HEK293 (cell line): ENCODE results near the gene CEP112.

ENCODE experiments used
- GLIS1 ChIP-seq: fragments of 450-650 bp; formaldehyde crosslinking; IDR thresholded peaks from 2 replicates; pipeline ENCODE4 v1.5.1; 2016; ENCODE audit warnings: missing biosample characterization, missing genetic modification characterization
- HOXA7 ChIP-seq: sonication (generic); formaldehyde crosslinking; IDR thresholded peaks from 2 replicates; pipeline ENCODE4 v1.8.1; 2022; ENCODE audit warnings: missing genetic modification reagents, borderline replicate concordance
- YY2 ChIP-seq: fragments of 450-650 bp; formaldehyde crosslinking; IDR thresholded peaks from 2 replicates; pipeline ENCODE4 v1.5.1; 2016; ENCODE audit warnings: missing biosample characterization, missing genetic modification characterization
- ZBTB1 ChIP-seq: fragments of 450-650 bp; formaldehyde crosslinking; IDR thresholded peaks from 2 replicates; pipeline ENCODE4 v1.5.1; 2016; ENCODE audit warnings: missing biosample characterization, missing genetic modification characterization
- ZBTB7A ChIP-seq: fragments of 450-650 bp; formaldehyde crosslinking; IDR thresholded peaks from 2 replicates; pipeline ENCODE4 v1.5.1; 2016; ENCODE audit warnings: low read depth, missing biosample characterization, missing genetic modification characterization
- ZIC2 ChIP-seq: fragments of 450-650 bp; formaldehyde crosslinking; IDR thresholded peaks from 2 replicates; pipeline ENCODE4 v1.5.1; 2016; ENCODE audit warnings: missing biosample characterization, missing genetic modification characterization
- ZNF169 ChIP-seq: fragments of 450-650 bp; formaldehyde crosslinking; IDR thresholded peaks from 2 replicates; pipeline ENCODE4 v1.5.1; 2016; ENCODE audit warnings: missing biosample characterization, missing genetic modification characterization
- ZNF366 ChIP-seq: fragments of 450-650 bp; formaldehyde crosslinking; conservative IDR thresholded peaks from 2 replicates; pipeline ENCODE4 v1.5.1; 2016; ENCODE audit warnings: missing biosample characterization, missing genetic modification characterization
- ZNF426 ChIP-seq: fragments of 450-650 bp; formaldehyde crosslinking; IDR thresholded peaks from 2 replicates; pipeline ENCODE4 v1.5.1; 2017; ENCODE audit warnings: missing biosample characterization, missing genetic modification characterization, mild to moderate bottlenecking, inconsistent platforms, moderate library complexity
- ZNF514 ChIP-seq: fragments of 450-650 bp; formaldehyde crosslinking; IDR thresholded peaks from 2 replicates; pipeline ENCODE4 v1.5.1; 2016; ENCODE audit warnings: missing biosample characterization, missing genetic modification characterization
- ZNF561 ChIP-seq: fragments of 450-650 bp; IDR thresholded peaks from 2 replicates; pipeline ENCODE4 v1.5.1; 2018; ENCODE audit warnings: missing biosample characterization, missing genetic modification characterization, borderline replicate concordance
- ZNF600 ChIP-seq: fragments of 450-650 bp; formaldehyde crosslinking; IDR thresholded peaks from 2 replicates; pipeline ENCODE4 v1.5.1; 2016; ENCODE audit warnings: missing biosample characterization, missing genetic modification characterization
- ZNF610 ChIP-seq: fragments of 450-650 bp; formaldehyde crosslinking; IDR thresholded peaks from 2 replicates; pipeline ENCODE4 v1.5.1; 2016; ENCODE audit warnings: missing biosample characterization, missing genetic modification characterization, borderline replicate concordance
- ZNF621 ChIP-seq: fragments of 450-650 bp; formaldehyde crosslinking; IDR thresholded peaks from 2 replicates; pipeline ENCODE4 v1.5.1; 2017; ENCODE audit warnings: missing biosample characterization, missing genetic modification characterization
- ZNF658 ChIP-seq: fragments of 450-650 bp; formaldehyde crosslinking; IDR thresholded peaks from 2 replicates; pipeline ENCODE4; 2016; ENCODE audit warnings: missing biosample characterization, missing genetic modification characterization
- ZNF76 ChIP-seq: fragments of 450-650 bp; formaldehyde crosslinking; IDR thresholded peaks from 2 replicates; pipeline ENCODE4; 2016; ENCODE audit warnings: low read depth, missing biosample characterization, missing genetic modification characterization, borderline replicate concordance
- ZNF785 ChIP-seq: fragments of 450-650 bp; formaldehyde crosslinking; IDR thresholded peaks from 2 replicates; pipeline ENCODE4 v1.5.1; 2016; ENCODE audit warnings: missing biosample characterization, missing genetic modification characterization
- ZSCAN30 ChIP-seq: fragments of 450-650 bp; IDR thresholded peaks from 2 replicates; pipeline ENCODE4 v1.5.1; 2018; ENCODE audit warnings: missing biosample characterization, mild to moderate bottlenecking, missing genetic modification characterization, moderate library complexity
- TF ChIP-seq, protein P1 (sequence below): fragments of 450-650 bp; formaldehyde crosslinking; IDR thresholded peaks from 2 replicates; pipeline ENCODE4 v1.5.1; 2016; ENCODE audit warnings: missing biosample characterization, missing genetic modification characterization
- TF ChIP-seq, protein P2 (sequence below): fragments of 450-650 bp; formaldehyde crosslinking; IDR thresholded peaks from 2 replicates; pipeline ENCODE4 v1.5.1; 2017; ENCODE audit warnings: missing biosample characterization, missing genetic modification characterization
- TF ChIP-seq, protein P3 (sequence below): fragments of 450-650 bp; formaldehyde crosslinking; IDR thresholded peaks from 2 replicates; pipeline ENCODE4 v1.5.1; 2016; ENCODE audit warnings: missing biosample characterization, missing genetic modification characterization
- TF ChIP-seq, protein P4 (sequence below): fragments of 450-650 bp; formaldehyde crosslinking; conservative IDR thresholded peaks from 2 replicates; pipeline ENCODE4 v1.5.1; 2016; ENCODE audit warnings: low read depth, missing biosample characterization, missing genetic modification characterization
- TF ChIP-seq, protein P5 (sequence below): fragments of 450-650 bp; formaldehyde crosslinking; IDR thresholded peaks from 2 replicates; pipeline ENCODE4 v1.5.1; 2016; ENCODE audit warnings: missing biosample characterization, missing genetic modification characterization
- TF ChIP-seq, protein P6 (sequence below): fragments of 450-650 bp; formaldehyde crosslinking; IDR thresholded peaks from 2 replicates; pipeline ENCODE4 v1.5.0; 2017; ENCODE audit warnings: missing biosample characterization, missing genetic modification characterization, borderline replicate concordance
- TF ChIP-seq, protein P7 (sequence below): fragments of 450-650 bp; formaldehyde crosslinking; IDR thresholded peaks from 2 replicates; pipeline ENCODE4 v1.5.1; 2016; ENCODE audit warnings: missing biosample characterization, missing genetic modification characterization

CEP112 gene

DNA sequence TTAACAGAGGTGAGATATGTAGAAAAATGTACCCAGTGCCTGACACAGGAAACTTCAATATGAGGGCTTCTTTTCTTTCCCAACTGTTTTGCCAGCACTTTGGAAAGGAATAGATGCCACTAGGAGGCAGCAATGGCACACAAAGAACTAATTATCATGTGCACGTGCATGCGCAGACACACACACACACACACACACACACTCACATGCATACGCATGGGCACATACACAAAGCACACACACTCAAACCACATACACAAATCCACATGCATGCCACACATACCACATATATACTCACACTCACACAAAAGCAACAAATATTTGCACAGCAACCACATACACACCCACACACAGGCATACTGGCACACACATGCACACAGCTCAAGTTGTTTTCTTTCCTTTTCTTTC, 8.8 kb upstream of the CEP112 start (continued):
- TF ChIP-seq, protein P1, sequence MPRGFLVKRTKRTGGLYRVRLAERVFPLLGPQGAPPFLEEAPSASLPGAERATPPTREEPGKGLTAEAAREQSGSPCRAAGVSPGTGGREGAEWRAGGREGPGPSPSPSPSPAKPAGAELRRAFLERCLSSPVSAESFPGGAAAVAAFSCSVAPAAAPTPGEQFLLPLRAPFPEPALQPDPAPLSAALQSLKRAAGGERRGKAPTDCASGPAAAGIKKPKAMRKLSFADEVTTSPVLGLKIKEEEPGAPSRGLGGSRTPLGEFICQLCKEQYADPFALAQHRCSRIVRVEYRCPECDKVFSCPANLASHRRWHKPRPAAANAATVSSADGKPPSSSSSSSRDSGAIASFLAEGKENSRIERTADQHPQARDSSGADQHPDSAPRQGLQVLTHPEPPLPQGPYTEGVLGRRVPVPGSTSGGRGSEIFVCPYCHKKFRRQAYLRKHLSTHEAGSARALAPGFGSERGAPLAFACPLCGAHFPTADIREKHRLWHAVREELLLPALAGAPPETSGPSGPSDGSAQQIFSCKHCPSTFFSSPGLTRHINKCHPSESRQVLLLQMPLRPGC (tag by site-specific recombination): no peak
- TF ChIP-seq, protein P2, sequence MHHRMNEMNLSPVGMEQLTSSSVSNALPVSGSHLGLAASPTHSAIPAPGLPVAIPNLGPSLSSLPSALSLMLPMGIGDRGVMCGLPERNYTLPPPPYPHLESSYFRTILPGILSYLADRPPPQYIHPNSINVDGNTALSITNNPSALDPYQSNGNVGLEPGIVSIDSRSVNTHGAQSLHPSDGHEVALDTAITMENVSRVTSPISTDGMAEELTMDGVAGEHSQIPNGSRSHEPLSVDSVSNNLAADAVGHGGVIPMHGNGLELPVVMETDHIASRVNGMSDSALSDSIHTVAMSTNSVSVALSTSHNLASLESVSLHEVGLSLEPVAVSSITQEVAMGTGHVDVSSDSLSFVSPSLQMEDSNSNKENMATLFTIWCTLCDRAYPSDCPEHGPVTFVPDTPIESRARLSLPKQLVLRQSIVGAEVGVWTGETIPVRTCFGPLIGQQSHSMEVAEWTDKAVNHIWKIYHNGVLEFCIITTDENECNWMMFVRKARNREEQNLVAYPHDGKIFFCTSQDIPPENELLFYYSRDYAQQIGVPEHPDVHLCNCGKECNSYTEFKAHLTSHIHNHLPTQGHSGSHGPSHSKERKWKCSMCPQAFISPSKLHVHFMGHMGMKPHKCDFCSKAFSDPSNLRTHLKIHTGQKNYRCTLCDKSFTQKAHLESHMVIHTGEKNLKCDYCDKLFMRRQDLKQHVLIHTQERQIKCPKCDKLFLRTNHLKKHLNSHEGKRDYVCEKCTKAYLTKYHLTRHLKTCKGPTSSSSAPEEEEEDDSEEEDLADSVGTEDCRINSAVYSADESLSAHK (tag by site-specific recombination): no peak
- TF ChIP-seq, protein P3, sequence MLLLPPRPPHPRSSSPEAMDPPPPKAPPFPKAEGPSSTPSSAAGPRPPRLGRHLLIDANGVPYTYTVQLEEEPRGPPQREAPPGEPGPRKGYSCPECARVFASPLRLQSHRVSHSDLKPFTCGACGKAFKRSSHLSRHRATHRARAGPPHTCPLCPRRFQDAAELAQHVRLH (tag by site-specific recombination): peak; percentile 92
- TF ChIP-seq YY2 (tag by site-specific recombination): peak; percentile 76
- TF ChIP-seq ZNF366: 0 out of 2 replicates have a peak, but pooled peaks have one; percentile 28
- TF ChIP-seq, protein P4, sequence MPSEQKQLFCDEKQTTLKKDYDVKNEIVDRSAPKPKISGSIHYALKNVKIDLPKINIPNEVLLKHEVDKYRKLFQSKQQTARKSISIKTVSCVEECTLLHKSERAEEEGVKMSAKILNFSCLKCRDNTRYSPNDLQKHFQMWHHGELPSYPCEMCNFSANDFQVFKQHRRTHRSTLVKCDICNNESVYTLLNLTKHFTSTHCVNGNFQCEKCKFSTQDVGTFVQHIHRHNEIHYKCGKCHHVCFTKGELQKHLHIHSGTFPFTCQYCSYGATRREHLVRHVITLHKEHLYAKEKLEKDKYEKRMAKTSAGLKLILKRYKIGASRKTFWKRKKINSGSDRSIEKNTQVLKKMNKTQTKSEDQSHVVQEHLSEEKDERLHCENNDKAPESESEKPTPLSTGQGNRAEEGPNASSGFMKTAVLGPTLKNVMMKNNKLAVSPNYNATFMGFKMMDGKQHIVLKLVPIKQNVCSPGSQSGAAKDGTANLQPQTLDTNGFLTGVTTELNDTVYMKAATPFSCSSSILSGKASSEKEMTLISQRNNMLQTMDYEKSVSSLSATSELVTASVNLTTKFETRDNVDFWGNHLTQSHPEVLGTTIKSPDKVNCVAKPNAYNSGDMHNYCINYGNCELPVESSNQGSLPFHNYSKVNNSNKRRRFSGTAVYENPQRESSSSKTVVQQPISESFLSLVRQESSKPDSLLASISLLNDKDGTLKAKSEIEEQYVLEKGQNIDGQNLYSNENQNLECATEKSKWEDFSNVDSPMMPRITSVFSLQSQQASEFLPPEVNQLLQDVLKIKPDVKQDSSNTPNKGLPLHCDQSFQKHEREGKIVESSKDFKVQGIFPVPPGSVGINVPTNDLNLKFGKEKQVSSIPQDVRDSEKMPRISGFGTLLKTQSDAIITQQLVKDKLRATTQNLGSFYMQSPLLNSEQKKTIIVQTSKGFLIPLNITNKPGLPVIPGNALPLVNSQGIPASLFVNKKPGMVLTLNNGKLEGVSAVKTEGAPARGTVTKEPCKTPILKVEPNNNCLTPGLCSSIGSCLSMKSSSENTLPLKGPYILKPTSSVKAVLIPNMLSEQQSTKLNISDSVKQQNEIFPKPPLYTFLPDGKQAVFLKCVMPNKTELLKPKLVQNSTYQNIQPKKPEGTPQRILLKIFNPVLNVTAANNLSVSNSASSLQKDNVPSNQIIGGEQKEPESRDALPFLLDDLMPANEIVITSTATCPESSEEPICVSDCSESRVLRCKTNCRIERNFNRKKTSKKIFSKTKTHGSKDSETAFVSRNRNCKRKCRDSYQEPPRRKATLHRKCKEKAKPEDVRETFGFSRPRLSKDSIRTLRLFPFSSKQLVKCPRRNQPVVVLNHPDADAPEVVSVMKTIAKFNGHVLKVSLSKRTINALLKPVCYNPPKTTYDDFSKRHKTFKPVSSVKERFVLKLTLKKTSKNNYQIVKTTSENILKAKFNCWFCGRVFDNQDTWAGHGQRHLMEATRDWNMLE (tag by site-specific recombination): no peak
- TF ChIP-seq ZNF514 (tag by site-specific recombination): no peak
- no peak for TF ChIP-seq GLIS1
- TF ChIP-seq, protein P5, sequence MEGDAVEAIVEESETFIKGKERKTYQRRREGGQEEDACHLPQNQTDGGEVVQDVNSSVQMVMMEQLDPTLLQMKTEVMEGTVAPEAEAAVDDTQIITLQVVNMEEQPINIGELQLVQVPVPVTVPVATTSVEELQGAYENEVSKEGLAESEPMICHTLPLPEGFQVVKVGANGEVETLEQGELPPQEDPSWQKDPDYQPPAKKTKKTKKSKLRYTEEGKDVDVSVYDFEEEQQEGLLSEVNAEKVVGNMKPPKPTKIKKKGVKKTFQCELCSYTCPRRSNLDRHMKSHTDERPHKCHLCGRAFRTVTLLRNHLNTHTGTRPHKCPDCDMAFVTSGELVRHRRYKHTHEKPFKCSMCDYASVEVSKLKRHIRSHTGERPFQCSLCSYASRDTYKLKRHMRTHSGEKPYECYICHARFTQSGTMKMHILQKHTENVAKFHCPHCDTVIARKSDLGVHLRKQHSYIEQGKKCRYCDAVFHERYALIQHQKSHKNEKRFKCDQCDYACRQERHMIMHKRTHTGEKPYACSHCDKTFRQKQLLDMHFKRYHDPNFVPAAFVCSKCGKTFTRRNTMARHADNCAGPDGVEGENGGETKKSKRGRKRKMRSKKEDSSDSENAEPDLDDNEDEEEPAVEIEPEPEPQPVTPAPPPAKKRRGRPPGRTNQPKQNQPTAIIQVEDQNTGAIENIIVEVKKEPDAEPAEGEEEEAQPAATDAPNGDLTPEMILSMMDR (tag by site-specific recombination): peak; percentile 98
- no peak for TF ChIP-seq ZNF658 (tag by site-specific recombination)
- TF ChIP-seq ZIC2 (tag by site-specific recombination): no peak
- TF ChIP-seq, protein P6, sequence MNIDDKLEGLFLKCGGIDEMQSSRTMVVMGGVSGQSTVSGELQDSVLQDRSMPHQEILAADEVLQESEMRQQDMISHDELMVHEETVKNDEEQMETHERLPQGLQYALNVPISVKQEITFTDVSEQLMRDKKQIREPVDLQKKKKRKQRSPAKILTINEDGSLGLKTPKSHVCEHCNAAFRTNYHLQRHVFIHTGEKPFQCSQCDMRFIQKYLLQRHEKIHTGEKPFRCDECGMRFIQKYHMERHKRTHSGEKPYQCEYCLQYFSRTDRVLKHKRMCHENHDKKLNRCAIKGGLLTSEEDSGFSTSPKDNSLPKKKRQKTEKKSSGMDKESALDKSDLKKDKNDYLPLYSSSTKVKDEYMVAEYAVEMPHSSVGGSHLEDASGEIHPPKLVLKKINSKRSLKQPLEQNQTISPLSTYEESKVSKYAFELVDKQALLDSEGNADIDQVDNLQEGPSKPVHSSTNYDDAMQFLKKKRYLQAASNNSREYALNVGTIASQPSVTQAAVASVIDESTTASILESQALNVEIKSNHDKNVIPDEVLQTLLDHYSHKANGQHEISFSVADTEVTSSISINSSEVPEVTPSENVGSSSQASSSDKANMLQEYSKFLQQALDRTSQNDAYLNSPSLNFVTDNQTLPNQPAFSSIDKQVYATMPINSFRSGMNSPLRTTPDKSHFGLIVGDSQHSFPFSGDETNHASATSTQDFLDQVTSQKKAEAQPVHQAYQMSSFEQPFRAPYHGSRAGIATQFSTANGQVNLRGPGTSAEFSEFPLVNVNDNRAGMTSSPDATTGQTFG (tag by site-specific recombination): 0 out of 2 replicates have a peak, but pooled peaks have one; percentile 51
- TF ChIP-seq ZNF76 (tag by site-specific recombination): peak; percentile 54
- TF ChIP-seq ZNF785 (tag by site-specific recombination): 0 out of 2 replicates have a peak, but pooled peaks have one; percentile 55
- TF ChIP-seq ZBTB1 (tag by site-specific recombination): no peak
- TF ChIP-seq HOXA7 (CRISPR knock-in tag): no peak
- TF ChIP-seq ZNF621 (tag by site-specific recombination): no peak
- TF ChIP-seq ZBTB7A: no peak
- no peak for TF ChIP-seq ZNF426 (tag by site-specific recombination)
- TF ChIP-seq ZNF610 (tag by site-specific recombination): no peak
- no peak for TF ChIP-seq ZNF169
- 0 out of 2 replicates have a peak, but pooled peaks have one; percentile 58 for TF ChIP-seq ZNF600 (tag by site-specific recombination)
- no peak for TF ChIP-seq ZNF561 (tag by site-specific recombination)
- no peak for TF ChIP-seq ZSCAN30 (tag by site-specific recombination)
- TF ChIP-seq, protein P7, sequence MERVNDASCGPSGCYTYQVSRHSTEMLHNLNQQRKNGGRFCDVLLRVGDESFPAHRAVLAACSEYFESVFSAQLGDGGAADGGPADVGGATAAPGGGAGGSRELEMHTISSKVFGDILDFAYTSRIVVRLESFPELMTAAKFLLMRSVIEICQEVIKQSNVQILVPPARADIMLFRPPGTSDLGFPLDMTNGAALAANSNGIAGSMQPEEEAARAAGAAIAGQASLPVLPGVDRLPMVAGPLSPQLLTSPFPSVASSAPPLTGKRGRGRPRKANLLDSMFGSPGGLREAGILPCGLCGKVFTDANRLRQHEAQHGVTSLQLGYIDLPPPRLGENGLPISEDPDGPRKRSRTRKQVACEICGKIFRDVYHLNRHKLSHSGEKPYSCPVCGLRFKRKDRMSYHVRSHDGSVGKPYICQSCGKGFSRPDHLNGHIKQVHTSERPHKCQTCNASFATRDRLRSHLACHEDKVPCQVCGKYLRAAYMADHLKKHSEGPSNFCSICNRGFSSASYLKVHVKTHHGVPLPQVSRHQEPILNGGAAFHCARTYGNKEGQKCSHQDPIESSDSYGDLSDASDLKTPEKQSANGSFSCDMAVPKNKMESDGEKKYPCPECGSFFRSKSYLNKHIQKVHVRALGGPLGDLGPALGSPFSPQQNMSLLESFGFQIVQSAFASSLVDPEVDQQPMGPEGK (tag by site-specific recombination): no peak
